H9 (cell line): ENCODE measurements around the gene OLA1. TPM values are rescaled to one million over a fixed set of nuclear protein-coding genes. Genes with fewer than 3 reads are reported as not detected.

Source experiments
- DNase-seq: peaks from one replicate; pipeline ENCODE4 v3.0.0-alpha.2; 2017
- H2AFZ ChIP-seq: one replicate; pipeline ENCODE4 v1.6.1; 2013; ENCODE audit warnings: mild to moderate bottlenecking, low read length, control low read depth, moderate library complexity
- H2AK5ac ChIP-seq: 2 replicates; pipeline ENCODE4 v1.6.1; 2013; ENCODE audit warnings: low read length, control low read depth, mixed read lengths; ENCODE audit not compliant: insufficient read length
- H2BK120ac ChIP-seq: one replicate; pipeline ENCODE4 v1.6.1; 2013; ENCODE audit warnings: low read depth, mild to moderate bottlenecking, low read length, control low read depth, inconsistent platforms; ENCODE audit not compliant: poor library complexity, severe bottlenecking
- H2BK12ac ChIP-seq: 2 replicates; pipeline ENCODE4 v1.6.1; 2013; ENCODE audit warnings: low read length, control low read depth, mixed read lengths, low read depth; ENCODE audit not compliant: insufficient read length
- H2BK15ac ChIP-seq: 2 replicates; pipeline ENCODE4 v1.6.1; 2013; ENCODE audit warnings: low read depth, low read length, control low read depth
- H2BK20ac ChIP-seq: one replicate; pipeline ENCODE4 v1.6.1; 2013; ENCODE audit warnings: low read depth, mild to moderate bottlenecking, low read length, control low read depth, inconsistent platforms; ENCODE audit not compliant: poor library complexity, severe bottlenecking
- H2BK5ac ChIP-seq: 2 replicates; pipeline ENCODE4 v1.6.1; 2013; ENCODE audit warnings: low read length, control low read depth, mixed read lengths; ENCODE audit not compliant: insufficient read length
- H3K14ac ChIP-seq: 2 replicates; pipeline ENCODE4 v1.6.1; 2013; ENCODE audit warnings: low read length, control low read depth; ENCODE audit not compliant: insufficient read depth
- H3K18ac ChIP-seq: 2 replicates; pipeline ENCODE4 v1.6.1; 2013; ENCODE audit warnings: low read depth, mild to moderate bottlenecking, mixed read lengths, low read length, control low read depth; ENCODE audit not compliant: insufficient read length
- H3K23ac ChIP-seq: 2 replicates; pipeline ENCODE4 v1.6.1; 2013; ENCODE audit warnings: low read length, control low read depth, mixed read lengths, low read depth; ENCODE audit not compliant: insufficient read length
- H3K23me2 ChIP-seq: 2 replicates; pipeline ENCODE4 v1.6.1; 2013; ENCODE audit warnings: low read depth, mild to moderate bottlenecking, mixed read lengths, low read length, control low read depth; ENCODE audit not compliant: insufficient read length, poor library complexity, severe bottlenecking
- H3K27ac ChIP-seq: 2 replicates; pipeline ENCODE4 v1.5.1; 2013; ENCODE audit warnings: low read length, control low read depth, mixed read lengths, low read depth; ENCODE audit not compliant: insufficient read length
- H3K27me3 ChIP-seq: 2 replicates; pipeline ENCODE4 v1.6.1; 2013; ENCODE audit warnings: low read length, control low read depth, inconsistent platforms; ENCODE audit not compliant: insufficient read depth
- H3K4ac ChIP-seq: 2 replicates; pipeline ENCODE4 v1.6.1; 2013; ENCODE audit warnings: low read depth, mild to moderate bottlenecking, control low read depth, inconsistent platforms, low read length, moderate library complexity
- H3K4me1 ChIP-seq: 2 replicates; pipeline ENCODE4 v1.6.1; 2013; ENCODE audit warnings: low read length, control low read depth, inconsistent platforms; ENCODE audit not compliant: insufficient read depth
- H3K4me2 ChIP-seq: 2 replicates; pipeline ENCODE4 v1.6.1; 2013; ENCODE audit warnings: low read length, control low read depth, mixed read lengths; ENCODE audit not compliant: insufficient read length, insufficient read depth
- H3K56ac ChIP-seq: 2 replicates; pipeline ENCODE4 v1.6.1; 2013; ENCODE audit warnings: low read depth, mild to moderate bottlenecking, mixed read lengths, low read length, control low read depth; ENCODE audit not compliant: insufficient read length
- H3K79me1 ChIP-seq: 2 replicates; pipeline ENCODE4 v1.6.1; 2013; ENCODE audit warnings: low read depth, mild to moderate bottlenecking, moderate library complexity, low read length, control low read depth, inconsistent platforms; ENCODE audit not compliant: insufficient read depth, poor library complexity, severe bottlenecking
- H3K79me2 ChIP-seq: 2 replicates; pipeline ENCODE4 v1.6.1; 2013; ENCODE audit warnings: low read length, control low read depth, inconsistent platforms; ENCODE audit not compliant: insufficient read depth
- H3K9ac ChIP-seq: 2 replicates; pipeline ENCODE4 v1.6.1; 2013; ENCODE audit warnings: low read length, control low read depth, mixed read lengths; ENCODE audit not compliant: insufficient read length; ENCODE audit errors: extremely low read depth
- H3K9me3 ChIP-seq: one replicate; pipeline ENCODE4 v1.6.1; 2013; ENCODE audit warnings: low read depth, low read length, inconsistent platforms; ENCODE audit not compliant: control insufficient read depth
- H3T11ph ChIP-seq: one replicate; pipeline ENCODE4 v1.6.1; 2013; ENCODE audit warnings: mild to moderate bottlenecking, low read length, control low read depth, inconsistent platforms
- H4K20me1 ChIP-seq: one replicate; pipeline ENCODE4 v1.6.1; 2013; ENCODE audit not compliant: control insufficient read depth, insufficient read length, insufficient read depth
- H4K5ac ChIP-seq: 2 replicates; pipeline ENCODE4 v1.6.1; 2013; ENCODE audit warnings: low read depth, mild to moderate bottlenecking, mixed read lengths, low read length, control low read depth; ENCODE audit not compliant: insufficient read length
- H4K8ac ChIP-seq: replicated peaks from 2 replicates; pipeline ENCODE4 v1.6.1; 2013; ENCODE audit warnings: low read length, control low read depth, mixed read lengths, low read depth; ENCODE audit not compliant: insufficient read length
- H4K91ac ChIP-seq: 2 replicates; pipeline ENCODE4 v1.6.1; 2013; ENCODE audit warnings: low read depth, mild to moderate bottlenecking, moderate library complexity, mixed read lengths, low read length, control low read depth; ENCODE audit not compliant: insufficient read length
- H3K27ac Mint-ChIP-seq, 3 experiments: 2 replicates in 2 of 3; 3 replicates in 1 of 3; pipeline ENCODE4 v1.8.0; 2020 to 2021; ENCODE audit warnings: mixed read lengths in 3 of 3, mild to moderate bottlenecking in 1 of 3, moderate library complexity in 1 of 3
- H3K27me3 Mint-ChIP-seq: 2 replicates; pipeline ENCODE4 v1.8.0; 2021; ENCODE audit warnings: low read depth, mild to moderate bottlenecking, moderate library complexity, mixed read lengths
- H3K36me3 Mint-ChIP-seq, 3 experiments: 2 replicates in 2 of 3; 3 replicates in 1 of 3; pipeline ENCODE4 v1.8.0; 2020 to 2021; ENCODE audit warnings: low read depth in 3 of 3, mixed read lengths in 3 of 3; ENCODE audit not compliant: insufficient read depth in 1 of 3
- H3K4me1 Mint-ChIP-seq, 2 experiments: 2 replicates each; pipeline ENCODE4 v1.8.0; 2020; ENCODE audit warnings: mixed read lengths in 2 of 2
- H3K4me3 Mint-ChIP-seq, 2 experiments: 2 replicates in 1 of 2; 3 replicates in 1 of 2; pipeline ENCODE4 v1.8.0; 2020 to 2021; ENCODE audit warnings: mild to moderate bottlenecking in 2 of 2, mixed read lengths in 2 of 2, moderate library complexity in 1 of 2
- H3K9me3 Mint-ChIP-seq, 2 experiments: 2 replicates in 1 of 2; 3 replicates in 1 of 2; pipeline ENCODE4 v1.8.0; 2020; ENCODE audit warnings: mild to moderate bottlenecking in 2 of 2, mixed read lengths in 2 of 2, moderate library complexity in 1 of 2
- WGBS: extraction: QIAGEN DNeasy Blood & Tissue Kit; methylation state at CpG from one replicate; pipeline ENCODE4 v1.1.7; 2013; ENCODE audit warnings: missing lambda C conversion rate, low lambda C conversion rate, mixed read lengths; ENCODE audit not compliant: insufficient read length; ENCODE audit errors: extremely low coverage; 5-methylcytosine and 5-hydroxymethylcytosine counted together
- total RNA-seq: library from RNA; stranded (reverse); gene quantifications from 2 replicates; pipeline ENCODE4 v1.2.1, GENCODE V29; 2021
- TF ChIP-seq, protein P1 (sequence below): fragments of 200-600 bp; sonication (generic); conservative IDR thresholded peaks from 3 replicates; pipeline ENCODE4 v1.8.0; 2021; ENCODE audit warnings: antibody characterized with exemption, mild to moderate bottlenecking

OLA1 gene
- total RNA-seq, 1 experiment from 2014 or later, result 133 TPM

DNA sequence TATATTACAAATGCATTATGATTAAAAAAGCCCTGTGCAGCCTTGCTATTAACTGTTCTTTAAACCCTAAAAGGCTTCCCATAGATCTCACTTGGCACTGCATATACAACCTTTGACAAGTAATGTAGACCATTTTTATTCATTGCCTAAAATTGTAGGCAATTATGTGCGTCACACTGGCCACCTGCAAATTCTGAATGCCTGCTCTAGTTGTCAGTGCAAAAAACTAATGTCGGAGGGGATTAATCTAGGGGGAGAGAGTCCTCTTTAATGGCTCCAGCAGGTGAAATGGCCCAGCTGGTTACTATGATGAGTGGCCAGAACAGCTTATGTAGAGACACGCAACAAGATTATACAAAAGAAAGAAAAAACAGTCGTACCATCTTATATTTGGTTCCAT, 123.2 kb downstream of the OLA1 start:
- H3K56ac ChIP-seq, result no peak overlapping the region
- Mint-ChIP-seq H3K9me3 (no peaks in the 10 kb centered on the region), H3K4me3 (peak overlapping the region in 1 of 2 experiments; percentile 34; a peak in 3 of 5 replicates), H3K4me1 (peaks cover 58 to 67% of the 10 kb centered on the region in 2 experiments), H3K36me3 (peaks cover 0 to 4% (median 3%) of the 10 kb centered on the region in 3 experiments; a peak in 3 of 7 replicates), H3K27ac (peak overlapping the region; percentile 31 to 90 (median 71); a peak in 4 of 7 replicates), H3K27me3 (no peaks in the 10 kb centered on the region)
- no peak overlapping the region for H3K27ac ChIP-seq
- no peak overlapping the region for H4K5ac ChIP-seq
- H2AFZ ChIP-seq, result no peak overlapping the region
- WGBS, result no CpG with 5 or more reads among the region's 4 CpGs
- no peak for DNase-seq
- no peaks in the 10 kb centered on the region for H4K20me1 ChIP-seq
- H3K18ac ChIP-seq, result no peak overlapping the region
- no peak overlapping the region for H3K9ac ChIP-seq
- no peak overlapping the region for H2AK5ac ChIP-seq
- no peak overlapping the region for H4K91ac ChIP-seq
- H3K9me3 ChIP-seq, result no peaks in the 10 kb centered on the region
- no peak overlapping the region for H3K23ac ChIP-seq
- no peak overlapping the region for H3K14ac ChIP-seq
- no peak overlapping the region for H2BK5ac ChIP-seq
- TF ChIP-seq, protein P1, sequence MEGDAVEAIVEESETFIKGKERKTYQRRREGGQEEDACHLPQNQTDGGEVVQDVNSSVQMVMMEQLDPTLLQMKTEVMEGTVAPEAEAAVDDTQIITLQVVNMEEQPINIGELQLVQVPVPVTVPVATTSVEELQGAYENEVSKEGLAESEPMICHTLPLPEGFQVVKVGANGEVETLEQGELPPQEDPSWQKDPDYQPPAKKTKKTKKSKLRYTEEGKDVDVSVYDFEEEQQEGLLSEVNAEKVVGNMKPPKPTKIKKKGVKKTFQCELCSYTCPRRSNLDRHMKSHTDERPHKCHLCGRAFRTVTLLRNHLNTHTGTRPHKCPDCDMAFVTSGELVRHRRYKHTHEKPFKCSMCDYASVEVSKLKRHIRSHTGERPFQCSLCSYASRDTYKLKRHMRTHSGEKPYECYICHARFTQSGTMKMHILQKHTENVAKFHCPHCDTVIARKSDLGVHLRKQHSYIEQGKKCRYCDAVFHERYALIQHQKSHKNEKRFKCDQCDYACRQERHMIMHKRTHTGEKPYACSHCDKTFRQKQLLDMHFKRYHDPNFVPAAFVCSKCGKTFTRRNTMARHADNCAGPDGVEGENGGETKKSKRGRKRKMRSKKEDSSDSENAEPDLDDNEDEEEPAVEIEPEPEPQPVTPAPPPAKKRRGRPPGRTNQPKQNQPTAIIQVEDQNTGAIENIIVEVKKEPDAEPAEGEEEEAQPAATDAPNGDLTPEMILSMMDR, result no peak
- no peak overlapping the region for H2BK20ac ChIP-seq
- H2BK15ac ChIP-seq, result no peak overlapping the region
- H3K79me2 ChIP-seq, result no peaks in the 10 kb centered on the region
- no peak overlapping the region for H4K8ac ChIP-seq
- H3K4me1 ChIP-seq, result peaks cover 7% of the 10 kb centered on the region; the same call in 1 of the 2 replicates
- no peaks in the 10 kb centered on the region for H3K27me3 ChIP-seq
- no peak overlapping the region for H3K4me2 ChIP-seq
- no peak overlapping the region for H3K4ac ChIP-seq
- H3T11ph ChIP-seq, result no peak overlapping the region
- H3K79me1 ChIP-seq, result no peaks in the 10 kb centered on the region
- no peaks in the 10 kb centered on the region for H3K23me2 ChIP-seq
- H2BK12ac ChIP-seq, result no peak overlapping the region
- H2BK120ac ChIP-seq, result no peak overlapping the region
